ENCODE data around the gene BCL7A.

DNA sequence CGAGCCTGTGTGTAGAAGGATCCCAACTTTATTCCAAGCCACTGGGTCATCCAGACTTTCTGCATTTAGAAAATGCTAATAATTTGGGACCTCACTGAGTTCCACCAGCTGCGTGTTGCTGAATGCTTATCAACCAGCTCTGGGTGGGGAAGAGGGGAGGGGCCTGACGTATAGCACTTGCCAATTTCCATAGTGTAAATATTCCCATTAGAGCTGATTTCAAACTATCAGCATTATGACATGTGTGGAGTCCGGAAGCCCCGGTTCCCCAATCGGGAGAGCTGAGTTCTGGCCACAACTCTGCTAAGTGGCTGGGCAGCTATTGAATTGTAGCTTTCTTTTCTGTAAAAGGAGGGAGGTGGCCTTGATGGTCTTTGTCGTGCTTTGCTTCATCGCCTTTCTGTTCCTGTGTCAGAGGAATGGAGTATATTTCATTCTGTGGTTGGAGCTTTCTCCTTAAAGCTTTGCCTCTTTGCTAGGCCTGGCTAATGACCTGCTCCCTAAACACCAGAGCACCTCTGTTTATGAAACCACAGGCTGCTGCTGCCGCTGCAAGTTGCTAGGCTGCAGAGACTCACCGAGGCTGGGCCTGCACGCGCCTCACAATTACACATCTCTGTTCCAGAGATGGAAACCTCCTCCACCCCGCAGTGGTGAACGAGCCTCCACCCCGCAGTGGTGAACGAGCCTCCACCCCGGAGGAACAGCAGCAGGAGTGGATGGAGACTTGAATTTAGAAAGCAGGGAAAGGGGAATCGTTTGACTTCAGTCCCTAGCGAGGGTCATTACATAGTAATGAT, 7.7 kb upstream of the BCL7A start:
- TF ChIP-seq, protein P1, sequence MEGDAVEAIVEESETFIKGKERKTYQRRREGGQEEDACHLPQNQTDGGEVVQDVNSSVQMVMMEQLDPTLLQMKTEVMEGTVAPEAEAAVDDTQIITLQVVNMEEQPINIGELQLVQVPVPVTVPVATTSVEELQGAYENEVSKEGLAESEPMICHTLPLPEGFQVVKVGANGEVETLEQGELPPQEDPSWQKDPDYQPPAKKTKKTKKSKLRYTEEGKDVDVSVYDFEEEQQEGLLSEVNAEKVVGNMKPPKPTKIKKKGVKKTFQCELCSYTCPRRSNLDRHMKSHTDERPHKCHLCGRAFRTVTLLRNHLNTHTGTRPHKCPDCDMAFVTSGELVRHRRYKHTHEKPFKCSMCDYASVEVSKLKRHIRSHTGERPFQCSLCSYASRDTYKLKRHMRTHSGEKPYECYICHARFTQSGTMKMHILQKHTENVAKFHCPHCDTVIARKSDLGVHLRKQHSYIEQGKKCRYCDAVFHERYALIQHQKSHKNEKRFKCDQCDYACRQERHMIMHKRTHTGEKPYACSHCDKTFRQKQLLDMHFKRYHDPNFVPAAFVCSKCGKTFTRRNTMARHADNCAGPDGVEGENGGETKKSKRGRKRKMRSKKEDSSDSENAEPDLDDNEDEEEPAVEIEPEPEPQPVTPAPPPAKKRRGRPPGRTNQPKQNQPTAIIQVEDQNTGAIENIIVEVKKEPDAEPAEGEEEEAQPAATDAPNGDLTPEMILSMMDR (IDR thresholded peaks at IDR 0.05), result no peak
- no peak for TF ChIP-seq POLR2A (IDR thresholded peaks at IDR 0.05)
- no peak for TF ChIP-seq POLR2AphosphoS5 (IDR thresholded peaks at IDR 0.05)

Data from transverse colon (tissue), 4 donors.